ENCODE results near the gene SLC2A9.

SLC2A9 gene

DNA sequence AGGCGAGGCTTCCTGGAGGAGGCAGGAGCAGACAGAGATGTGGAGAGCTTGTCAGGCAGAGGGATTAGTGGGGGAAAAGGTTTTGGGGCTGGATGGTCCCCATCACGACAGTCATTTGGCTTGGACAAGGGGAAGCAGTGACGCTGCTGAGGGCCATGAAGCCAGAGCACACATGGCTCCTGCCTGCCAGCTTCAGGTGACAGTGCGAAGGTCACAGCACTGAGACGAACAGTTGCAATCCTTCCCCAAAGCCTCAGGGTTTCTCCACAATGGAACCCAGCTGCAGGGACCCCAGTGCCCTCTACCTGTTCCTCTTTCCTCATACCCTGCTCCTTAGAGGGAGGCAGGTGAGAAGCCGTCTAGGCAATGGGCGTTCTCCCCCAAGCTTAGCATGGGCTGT lies 129.6 kb downstream of the SLC2A9 start:
- DNase-seq = no peak

DNA sequence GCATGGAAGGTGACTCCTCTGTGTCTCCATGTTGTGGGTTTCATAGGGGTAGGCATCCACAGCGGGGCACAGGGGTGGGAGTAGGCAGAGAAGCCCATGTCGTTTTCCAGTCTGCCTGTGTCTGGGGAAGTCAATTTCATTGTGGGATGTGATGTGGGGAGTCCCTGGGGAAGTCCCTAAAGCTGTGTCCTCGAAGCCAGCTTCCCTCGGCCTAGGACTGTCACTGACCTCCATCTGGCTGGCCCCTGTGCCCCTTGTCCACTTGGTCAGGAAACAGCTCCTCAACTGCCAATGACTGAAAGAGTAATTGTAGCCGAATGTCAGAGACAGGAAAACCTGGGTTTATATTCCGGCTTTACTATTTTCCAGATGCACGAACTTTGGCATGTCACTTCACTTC lies 130.2 kb downstream of the SLC2A9 start:
- no peak for DNase-seq

DNA sequence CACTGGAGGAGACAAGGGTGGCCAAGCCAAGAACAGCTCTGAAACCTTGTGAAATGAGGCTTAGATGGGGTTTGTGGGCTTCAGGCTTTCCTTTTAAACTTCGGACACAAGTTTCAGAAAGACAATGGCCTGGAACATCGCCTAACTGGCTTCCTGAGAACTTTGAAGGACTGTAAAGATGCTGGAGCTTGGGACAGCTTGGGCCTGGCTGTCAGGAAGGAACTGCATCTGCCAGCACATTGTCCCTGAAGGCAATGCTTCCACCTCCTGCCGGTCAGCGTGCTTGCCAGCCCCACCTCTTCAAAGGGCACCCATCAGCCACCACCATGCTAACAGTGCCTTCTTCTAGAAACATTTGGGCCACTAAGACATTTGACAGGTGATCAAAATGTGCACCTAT lies 132.0 kb downstream of the SLC2A9 start:
- DNase-seq = no peak

DNA sequence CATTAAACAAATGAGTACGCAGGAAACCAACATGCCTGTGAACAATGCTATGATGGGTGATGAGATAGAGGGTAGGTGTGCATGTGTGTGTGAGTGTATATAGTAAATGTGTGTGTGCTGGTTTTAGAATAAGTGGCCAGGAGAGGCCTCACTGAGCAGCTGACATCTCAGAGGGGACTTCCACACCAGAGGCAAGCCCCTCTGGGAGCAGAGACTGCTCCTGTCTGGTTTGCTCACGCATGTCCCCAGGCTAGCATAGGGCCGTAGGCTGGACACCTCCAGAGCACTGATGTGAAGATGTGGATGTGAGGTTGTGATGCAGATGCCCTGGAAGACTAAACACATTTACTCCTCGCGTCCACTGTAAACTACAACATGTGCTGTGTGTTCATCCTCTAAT lies 135.3 kb downstream of the SLC2A9 start:
- DNase-seq = no peak

DNA sequence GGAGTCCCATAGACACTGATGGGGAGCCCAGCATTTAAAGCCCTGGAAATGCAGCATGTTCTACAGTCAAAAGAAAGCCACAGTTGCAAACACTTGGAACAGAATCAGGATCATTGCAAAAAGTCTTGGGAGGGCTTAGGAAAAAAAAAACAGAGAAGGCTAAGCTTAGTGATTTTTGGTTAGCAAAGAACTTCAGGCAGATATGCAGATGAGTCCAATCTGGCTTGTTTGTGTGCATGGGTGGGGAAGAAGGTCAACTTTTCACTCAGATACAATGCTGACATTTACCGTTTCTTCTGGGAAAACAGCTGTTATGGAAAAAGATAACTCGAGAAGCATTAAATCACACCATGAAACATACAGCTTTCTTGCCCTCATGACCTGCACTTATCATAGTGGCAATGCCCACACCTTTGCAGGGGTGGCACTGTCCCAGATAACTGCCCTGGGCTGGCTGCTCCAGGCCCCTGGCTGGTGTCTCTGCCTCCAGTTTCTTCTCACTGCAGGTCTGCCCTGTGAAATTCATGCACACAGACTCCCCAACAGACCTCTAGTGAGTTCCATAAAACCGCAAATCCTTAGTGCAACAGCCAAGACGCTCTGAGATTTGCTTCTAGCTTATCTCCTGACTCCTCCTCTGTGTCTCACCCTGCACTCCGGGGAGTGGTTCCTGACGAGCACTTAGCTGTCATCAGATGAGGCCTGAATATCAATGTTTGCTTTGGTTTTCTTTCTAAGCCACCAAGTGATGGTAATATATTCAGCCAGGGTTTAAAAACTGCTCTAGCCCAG lies 140.7 kb downstream of the SLC2A9 start:
- no peak for DNase-seq

DNA sequence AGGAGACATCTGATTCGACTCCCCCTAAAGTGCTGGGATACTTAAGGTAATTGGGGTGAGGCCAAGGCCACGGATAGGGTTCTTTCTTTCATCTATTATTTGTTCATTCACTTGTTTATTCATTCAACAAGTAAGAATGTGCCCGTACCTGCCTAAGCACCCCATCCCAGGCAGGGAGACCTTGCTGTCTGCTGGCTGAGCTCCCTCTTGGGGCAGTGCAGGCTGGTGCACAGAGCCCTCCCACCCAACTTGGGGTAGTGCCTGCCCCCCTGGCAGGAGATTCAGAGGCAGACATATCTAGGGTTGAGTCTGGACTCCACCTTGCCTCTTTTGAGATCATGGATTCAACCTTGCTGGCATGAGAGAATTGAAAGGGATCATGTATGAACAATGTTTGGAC lies 144.2 kb downstream of the SLC2A9 start:
- no peak for DNase-seq

DNA sequence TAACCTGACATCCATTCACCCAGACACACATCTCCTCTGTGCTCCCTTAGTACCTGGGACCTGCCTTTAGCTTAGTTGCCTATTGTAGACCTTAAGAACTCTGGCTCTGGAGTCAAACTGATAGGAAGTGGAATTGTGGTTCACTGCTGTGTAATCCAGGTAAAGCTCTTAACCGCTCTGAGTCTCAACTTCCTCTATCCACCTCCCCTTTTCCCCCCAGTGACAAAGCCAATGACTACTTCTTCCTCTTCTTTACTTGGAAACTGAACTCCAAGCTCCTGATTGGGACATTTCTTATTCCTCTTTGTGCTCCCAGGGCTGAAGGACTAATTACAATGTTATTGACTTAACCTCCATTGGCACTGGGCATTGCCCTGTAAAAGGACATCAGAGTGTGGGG lies 145.8 kb downstream of the SLC2A9 start:
- no peak for DNase-seq

DNA sequence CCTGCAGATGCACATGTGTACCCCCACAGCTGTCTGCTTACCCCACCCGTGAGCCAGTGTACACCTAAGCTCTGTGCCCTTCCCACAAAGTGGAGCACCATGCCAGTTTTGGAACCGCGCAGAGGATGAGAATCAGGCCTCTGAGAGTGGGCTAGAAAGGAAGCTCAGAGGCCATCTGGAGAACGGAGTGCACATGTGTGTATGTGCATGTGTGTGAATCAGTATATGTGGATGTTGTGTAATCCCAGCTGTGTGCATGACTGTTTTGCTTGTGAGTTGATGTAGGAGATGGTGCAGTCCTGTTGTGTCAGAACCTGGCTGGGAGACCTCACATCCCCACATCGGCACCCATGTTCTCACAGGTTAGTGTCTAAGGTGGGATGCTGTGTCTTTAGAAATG lies 146.9 kb downstream of the SLC2A9 start:
- DNase-seq = no peak

DNA sequence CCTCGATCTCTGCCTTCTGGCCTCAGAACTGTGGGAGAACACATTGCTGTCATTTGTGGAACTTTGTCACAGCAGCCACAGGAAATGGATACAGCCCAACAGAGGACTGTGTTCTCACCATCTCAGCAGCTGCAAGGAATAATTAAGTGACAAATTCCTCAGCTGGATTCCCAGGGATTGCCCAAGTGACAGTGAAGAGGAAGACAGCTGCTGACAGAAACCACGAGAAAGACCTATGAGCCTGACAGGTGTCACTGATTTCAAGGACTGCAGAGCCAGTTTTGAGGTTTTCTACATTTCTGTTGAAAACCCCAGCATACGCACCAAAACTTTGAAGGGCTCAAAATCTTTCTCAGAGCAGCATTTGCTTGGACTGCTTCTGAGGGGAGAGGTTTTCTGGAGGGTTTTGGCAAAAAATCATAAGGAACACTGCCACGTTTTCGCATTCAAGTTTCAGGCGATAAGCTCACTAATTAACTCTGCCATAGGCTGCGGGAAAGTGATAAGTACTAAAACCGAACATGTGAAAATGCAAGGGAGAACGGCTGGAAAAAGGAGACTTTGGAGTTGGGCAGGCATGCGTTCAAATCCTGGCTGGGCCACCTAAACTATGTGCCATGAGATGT lies 151.0 kb downstream of the SLC2A9 start:
- DNase-seq = no peak

DNA sequence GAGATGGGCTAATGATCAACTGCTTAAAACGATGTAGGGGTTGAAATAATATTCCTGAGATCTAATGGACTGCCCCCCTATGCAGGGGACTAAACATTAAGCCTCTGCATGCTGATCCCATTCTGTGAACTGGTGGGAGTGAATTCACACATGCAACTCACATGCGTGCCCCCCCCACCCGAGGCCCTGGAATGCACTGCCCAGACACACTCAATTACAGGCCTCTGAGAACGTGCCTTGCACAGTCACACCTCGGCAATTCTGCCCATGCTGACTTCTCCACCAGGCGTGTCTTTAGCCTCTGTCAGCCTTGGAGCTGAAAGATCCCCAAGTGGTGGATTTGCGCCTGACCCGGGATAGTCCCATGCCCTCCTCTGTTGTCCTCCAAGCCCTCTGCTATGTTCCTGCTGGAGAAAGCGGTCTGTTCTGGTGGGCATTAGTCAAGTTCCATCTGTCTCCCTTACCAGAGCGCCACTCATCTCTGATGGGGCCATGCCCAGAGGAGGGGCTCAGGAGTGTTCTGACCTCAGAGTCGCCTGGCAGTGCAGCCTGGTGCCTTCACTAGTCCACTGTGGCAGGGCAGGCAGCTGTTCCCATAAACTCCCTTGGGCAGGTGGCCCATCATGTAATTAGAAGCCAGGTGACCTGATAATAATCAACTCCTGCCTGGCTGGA lies 153.4 kb downstream of the SLC2A9 start:
- no peak for DNase-seq

DNA sequence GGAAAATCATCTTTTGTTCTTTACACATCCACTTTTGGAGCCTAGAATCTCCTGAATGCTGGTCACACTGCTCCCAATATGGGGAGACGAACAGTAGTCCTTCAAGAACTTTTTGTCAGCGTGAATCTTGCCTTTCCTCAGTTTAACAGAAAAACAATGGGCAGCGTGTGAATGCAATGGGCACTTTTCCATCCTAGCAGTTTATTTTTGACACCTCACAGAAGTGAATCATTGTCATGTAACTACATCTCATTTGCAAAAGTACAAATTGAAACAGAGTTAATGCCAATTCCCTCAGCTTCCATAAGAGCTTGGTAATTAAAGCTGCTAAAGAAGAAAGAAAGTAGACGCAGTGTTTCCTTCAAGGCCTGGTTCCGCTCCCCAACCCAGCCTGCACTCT lies 154.4 kb downstream of the SLC2A9 start:
- DNase-seq = no peak

DNA sequence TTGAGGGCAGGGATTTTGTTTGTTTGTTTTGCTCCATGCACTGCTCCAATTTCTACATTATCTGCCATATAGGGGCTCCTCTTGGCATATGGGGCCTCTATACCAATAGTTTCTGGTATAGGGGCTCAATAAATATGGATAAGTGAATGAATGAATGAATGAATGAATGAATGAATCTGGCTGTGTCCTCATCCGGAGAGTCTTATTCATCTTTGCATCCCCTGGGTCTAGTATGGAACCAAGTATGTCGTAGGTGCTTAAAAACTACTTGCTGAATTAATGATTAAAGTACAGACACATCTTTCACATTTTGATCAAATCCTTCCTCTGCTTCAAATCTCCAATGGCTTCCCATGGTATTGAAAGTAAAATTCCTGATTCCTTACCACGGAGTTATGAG lies 159.7 kb downstream of the SLC2A9 start:
- DNase-seq = no peak

DNA sequence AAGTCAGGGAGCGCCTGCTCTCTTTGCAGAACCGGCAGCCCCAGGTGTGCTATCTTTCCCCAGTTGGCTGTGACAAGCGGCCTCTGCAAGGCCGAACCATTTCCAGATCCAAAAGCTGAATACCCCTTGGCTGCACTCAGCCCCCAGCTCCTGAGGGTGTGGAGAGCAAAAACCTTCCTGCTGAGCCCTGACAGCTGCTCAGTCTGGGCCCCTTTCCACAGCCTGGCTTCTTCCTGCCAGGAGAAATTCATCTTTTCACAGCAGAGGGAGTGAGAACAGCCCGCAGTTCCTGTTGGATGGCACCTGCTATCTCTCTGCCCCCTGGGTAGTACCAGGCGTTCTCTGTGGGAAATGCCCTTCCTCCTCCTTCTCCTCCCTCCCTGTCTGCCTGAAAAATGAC lies 161.5 kb downstream of the SLC2A9 start:
- DNase-seq = no peak

DNA sequence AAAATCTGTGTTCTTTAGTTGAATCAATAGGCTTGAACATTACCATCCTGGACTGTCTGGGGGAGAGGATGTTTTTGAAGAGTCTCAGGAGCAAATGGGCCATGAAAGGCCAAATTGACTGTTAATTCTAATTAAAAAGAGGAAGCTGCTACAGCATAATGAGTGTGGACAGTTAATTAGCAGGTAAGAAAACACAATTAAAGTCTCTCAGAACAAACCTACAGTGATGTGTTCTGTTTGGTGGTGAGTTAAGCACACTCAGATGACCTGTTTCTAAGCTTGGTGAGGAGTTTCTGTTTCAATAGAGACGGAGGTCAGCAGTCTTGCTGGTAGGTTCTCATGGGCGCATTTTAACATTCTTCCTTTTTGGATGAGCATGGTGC lies 171.8 kb downstream of the SLC2A9 start:
- no peak for DNase-seq

DNA sequence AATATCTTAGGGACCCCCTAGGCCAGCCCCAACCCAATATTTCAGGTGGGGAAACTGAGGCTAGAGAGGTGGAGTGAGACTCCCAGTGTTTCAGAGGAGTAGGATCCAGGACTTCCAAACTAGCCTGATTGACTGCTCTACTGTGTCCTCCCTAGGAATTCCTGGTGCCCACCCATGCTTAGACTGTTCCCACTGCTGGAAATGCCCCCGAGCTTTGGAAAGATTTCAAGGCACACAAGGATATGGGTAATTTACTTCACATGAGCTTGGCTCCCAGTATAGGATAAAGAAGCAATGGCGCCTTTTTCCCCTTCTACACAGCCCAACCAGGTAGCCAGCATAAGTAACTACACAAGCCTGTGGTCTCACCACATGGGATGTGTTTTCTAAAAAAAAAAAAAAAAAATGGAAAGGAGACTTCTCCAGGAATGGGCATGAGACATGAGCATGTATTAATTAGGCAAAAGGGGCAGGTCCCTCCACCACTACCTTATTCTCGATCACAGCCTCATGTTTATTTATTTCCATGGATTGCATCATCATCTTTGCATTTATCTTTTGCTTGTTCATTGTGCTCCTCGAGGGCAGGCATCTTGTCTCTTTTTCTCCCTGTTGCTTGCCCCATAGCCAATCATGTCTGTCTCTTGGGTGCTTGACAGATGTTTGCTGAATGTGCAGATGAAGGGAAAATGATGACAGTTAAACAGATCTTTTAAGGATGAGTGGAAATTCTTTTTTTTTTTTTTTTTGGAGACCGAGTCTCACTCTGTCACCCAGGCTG lies 173.1 kb downstream of the SLC2A9 start:
- no peak for DNase-seq

DNA sequence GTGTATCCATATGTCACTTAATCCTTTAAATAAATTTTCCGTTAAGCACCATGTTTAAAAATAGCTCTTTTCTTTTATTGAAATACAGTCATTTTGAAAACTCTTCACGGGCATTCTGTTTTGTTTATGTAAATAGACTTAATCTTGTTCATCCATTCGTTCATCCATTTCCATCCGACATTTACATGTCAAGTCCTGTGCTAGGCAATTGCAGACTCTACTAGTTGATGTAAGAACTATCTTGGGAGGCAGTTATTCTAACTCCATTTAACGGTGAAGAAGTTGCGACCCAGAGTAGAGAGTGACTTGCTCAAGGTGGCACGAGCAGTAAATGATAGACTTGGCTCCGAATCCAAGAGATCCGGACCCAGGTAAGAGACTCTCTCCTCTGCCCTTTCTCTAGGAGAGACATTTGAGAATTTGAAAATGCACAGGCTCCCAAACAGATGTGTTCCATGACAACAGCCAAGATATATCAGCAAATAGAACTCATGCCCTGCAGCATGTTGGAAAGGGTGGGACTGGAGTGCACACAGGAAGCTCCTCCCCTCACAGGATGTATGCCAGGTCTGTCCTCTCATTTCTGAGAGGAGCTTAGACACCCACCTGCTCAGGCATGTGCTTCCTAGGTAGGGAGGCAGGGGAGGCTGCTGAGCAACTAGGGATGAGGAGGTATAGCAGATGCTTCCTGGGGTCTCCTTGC lies 175.4 kb downstream of the SLC2A9 start:
- no peak for DNase-seq

DNA sequence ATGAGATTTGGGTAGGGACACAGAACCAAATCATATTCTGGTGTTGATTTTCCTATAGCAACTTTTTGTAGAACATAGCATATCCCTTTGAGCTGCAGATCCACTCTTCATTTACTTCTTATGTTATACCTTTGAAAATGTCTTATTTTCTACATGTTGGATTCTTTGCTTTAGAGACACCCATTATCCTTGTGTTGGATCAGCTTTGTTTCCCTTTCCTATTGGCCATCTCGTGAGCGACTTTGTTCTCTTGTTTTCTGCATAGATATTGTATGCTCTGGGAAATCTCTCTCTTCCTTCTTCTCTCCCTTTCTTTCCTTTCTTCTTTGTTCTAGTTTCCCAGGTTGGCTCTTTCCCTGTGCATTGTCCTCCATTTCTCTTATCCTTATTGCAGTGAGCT lies 180.2 kb downstream of the SLC2A9 start:
- DNase-seq = no peak

DNA sequence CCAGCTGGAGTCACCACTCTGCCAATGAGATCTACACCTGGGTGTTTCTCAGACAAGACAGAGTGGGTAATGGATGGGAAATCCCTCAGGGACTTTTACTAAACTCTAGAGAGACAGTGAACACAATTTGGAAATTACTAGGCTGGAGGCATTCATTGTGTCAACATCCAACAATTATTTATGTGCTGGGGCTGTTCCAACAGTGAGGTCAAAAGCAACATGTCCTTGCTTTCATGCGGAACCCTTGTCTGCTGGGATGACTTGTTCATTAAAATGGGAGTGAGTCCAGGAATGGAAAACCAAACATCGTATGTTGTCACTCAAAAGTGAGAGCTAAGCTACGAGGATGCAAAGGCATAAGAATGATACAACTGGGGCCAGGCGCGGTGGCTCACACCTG lies 185.9 kb downstream of the SLC2A9 start:
- DNase-seq = no peak

DNA sequence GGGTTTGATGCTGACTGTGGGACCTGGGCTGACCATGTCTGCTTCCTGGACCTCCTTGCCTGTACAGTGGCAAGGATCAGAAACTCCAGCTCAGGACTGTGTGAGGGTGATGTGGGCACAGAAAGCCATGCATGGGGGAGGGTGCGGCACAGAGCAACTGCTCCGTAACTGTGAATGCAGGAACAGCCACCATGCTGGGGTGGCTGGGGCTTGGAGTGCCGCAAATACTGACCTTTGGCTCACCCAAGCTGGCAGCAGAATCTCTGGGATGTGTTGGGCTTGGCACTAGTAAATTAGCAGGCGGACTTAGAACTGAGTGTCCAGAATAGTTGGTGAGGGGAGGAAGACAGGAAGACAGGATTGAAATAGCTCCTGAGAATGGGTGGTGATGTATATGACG lies 187.9 kb downstream of the SLC2A9 start:
- DNase-seq = no peak

DNA sequence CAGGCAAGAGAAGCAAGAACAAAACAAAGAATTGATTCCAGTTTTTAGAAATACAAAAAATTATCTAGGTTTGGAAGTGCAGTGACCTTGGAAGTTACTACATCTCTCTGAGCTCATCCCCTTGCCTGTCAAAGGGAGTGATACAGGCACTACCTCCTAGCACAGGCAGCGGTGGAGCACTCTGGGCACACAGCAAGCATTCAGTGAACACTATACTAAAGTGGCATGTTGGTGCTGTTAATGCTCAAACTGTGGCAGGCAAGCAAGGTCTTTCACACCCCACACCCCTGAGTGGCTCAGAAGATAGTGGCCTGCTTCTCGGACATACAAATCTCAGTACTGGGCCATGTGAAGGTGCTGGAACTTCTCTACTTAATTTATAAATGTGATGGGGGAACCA lies 188.7 kb downstream of the SLC2A9 start:
- no peak for DNase-seq

DNA sequence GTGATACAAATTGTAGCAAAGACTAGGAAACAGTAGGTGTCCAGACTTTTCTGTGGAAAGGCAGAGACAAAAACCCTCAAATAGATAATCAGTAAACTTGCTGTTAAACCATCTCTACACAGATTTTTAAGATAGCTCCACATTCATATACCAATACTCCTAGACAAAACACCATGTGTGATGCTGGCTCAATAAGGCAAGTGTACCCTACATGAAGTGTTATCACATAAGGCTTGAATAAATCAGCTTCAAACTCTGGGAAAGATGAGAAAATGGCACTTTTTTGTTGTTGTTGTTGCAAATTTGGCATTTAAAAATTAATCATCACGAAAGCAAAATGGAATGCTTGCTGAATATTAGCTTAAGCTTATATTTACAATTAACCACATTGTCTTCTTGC lies 194.7 kb downstream of the SLC2A9 start:
- no peak for DNase-seq

DNA sequence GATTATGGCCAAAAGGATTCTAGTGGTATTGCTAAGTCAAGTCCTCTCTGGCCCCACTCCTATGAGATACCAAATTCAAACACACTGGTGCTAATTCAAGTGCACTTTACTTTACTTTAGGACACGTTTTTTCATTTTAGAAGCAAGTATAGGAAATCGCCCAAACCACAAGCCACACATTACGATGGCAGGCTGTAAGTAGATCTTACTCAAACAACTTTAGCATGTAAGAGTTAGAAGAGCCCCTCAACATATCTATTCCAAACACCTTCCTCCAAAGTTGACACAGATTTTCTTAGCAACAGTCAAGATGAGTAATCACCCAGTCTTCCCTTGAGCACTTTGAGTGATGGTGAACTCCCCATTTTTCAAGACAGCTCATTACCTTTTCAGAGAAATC lies 196.2 kb downstream of the SLC2A9 start:
- no peak for DNase-seq

DNA sequence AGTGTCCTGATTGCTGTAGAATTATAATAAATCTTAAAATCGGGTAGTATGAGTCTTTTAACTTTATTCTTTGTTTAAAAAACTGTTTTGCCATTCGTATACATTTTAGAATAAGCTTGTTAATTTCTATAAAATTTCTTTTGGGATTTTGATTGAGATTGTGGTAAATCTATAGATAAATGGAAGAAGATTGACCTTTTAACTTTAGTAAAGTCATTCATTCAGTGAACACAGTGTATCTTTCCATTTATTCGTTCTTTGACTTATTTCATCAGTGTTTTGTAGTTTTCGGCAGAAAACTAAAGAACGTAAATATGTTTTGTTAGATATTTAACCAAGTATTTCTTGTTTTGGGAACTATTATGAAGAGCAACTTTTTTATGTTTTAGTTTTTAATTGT lies 201.0 kb downstream of the SLC2A9 start:
- DNase-seq = no peak

Data from C1 segment of cervical spinal cord (tissue), 14 donors.